ENCODE results near the gene MEI1. TPM values are rescaled to one million over a fixed set of nuclear protein-coding genes. Genes with fewer than 3 reads are reported as not detected.
"Not testable (repeated sequence)": the region's sequence is repeated elsewhere in the genome, so short reads cannot be mapped to it uniquely, and the experiment has no call there.

MEI1 gene
- total RNA-seq, 1 experiment from 2014 or later: 0.18 TPM

- Histone ChIP-seq H3K36me3 (ENCODE audit: control insufficient read depth, insufficient read depth, low read length) (peaks cover 23% of the 10 kb centered on the region; the same call in 1 of the 2 replicates), H3K27me3 (ENCODE audit: control insufficient read depth, insufficient read depth, low read length) (no peaks in the 10 kb centered on the region), H3K4me1 (ENCODE audit: control insufficient read depth, insufficient read depth, low read length) (no peaks in the 10 kb centered on the region; the same call in 1 of the 2 replicates), H3K9me3 (ENCODE audit: control insufficient read depth, insufficient read depth, low read depth, low read length) (no peaks in the 10 kb centered on the region), H3K4me3 (ENCODE audit: low read depth in 2 of 2, low read length in 2 of 2) (no peak overlapping the region), H3K27ac (ENCODE audit: low read length) (no peak overlapping the region)
- intact Hi-C loops (cut with micrococcal nuclease; ENCODE audit: unreplicated experiment): no loop called here
- CTCF ChIA-PET: no interaction called here
- POLR2A ChIA-PET: no interaction called here
- TSS peak; percentile 56 for BruUV-seq (replicated peaks)
- in situ Hi-C loops (cut with HindIII; ENCODE audit: low pct_unique_long_range_greater_than_20kb, low sequenced_read_pairs): no loop called here
- DNase-seq (ENCODE audit: low read depth, low spot score) (no peak), ATAC-seq (no peak)
- TF ChIP-seq REST (IDR thresholded peaks at IDR 0.05; ENCODE audit: insufficient read depth in 1 of 2, low read depth in 2 of 2, low read length in 1 of 2): no peak
- TF ChIP-seq POLR2AphosphoS5 (IDR thresholded peaks at IDR 0.05; ENCODE audit: low read depth, low read length): no peak
- no peak for TF ChIP-seq TCF7L2 (IDR thresholded peaks at IDR 0.05; ENCODE audit: low read depth, low read length)
- TF ChIP-seq SIN3A (IDR thresholded peaks at IDR 0.05; ENCODE audit: borderline replicate concordance, insufficient read depth, low read depth, low read length): no peak
- no peak for TF ChIP-seq CTCF (IDR thresholded peaks at IDR 0.05)
Observed at GRCh38 chr22:41661713-41662112, 37.6 kb upstream of the MEI1 start.

GRCh38 chr22:41663594-41663993 lies 35.7 kb upstream of the MEI1 start:
- H3K36me3 ChIP-seq (ENCODE audit: control insufficient read depth, insufficient read depth, low read length): peaks cover 15% of the 10 kb centered on the region; the same call in 1 of the 2 replicates
- CTCF ChIA-PET; intact Hi-C loops (cut with micrococcal nuclease; ENCODE audit: unreplicated experiment); BruUV-seq (replicated peaks); DNase-seq (ENCODE audit: low read depth, low spot score); in situ Hi-C loops (cut with HindIII; ENCODE audit: low pct_unique_long_range_greater_than_20kb, low sequenced_read_pairs); H3K9me3 ChIP-seq (ENCODE audit: control insufficient read depth, insufficient read depth, low read depth, low read length); ATAC-seq; H3K4me1 ChIP-seq (ENCODE audit: control insufficient read depth, insufficient read depth, low read length); H3K27ac ChIP-seq (ENCODE audit: low read length); POLR2A ChIA-PET; H3K4me3 ChIP-seq (ENCODE audit: low read depth in 2 of 2, low read length in 2 of 2); H3K27me3 ChIP-seq (ENCODE audit: control insufficient read depth, insufficient read depth, low read length): not testable (repeated sequence)

- no peaks in the 10 kb centered on the region for H3K27me3 ChIP-seq (ENCODE audit: control insufficient read depth, insufficient read depth, low read length)
- intact Hi-C loops (cut with micrococcal nuclease; ENCODE audit: unreplicated experiment) (no loop called here), in situ Hi-C loops (cut with HindIII; ENCODE audit: low pct_unique_long_range_greater_than_20kb, low sequenced_read_pairs) (no loop called here)
- ChIA-PET CTCF (interaction anchor here (0.5 kb wide), 1 partner anchor 75 kb away, joined by 5 read pairs; no protein-coding TSS in a partner anchor), POLR2A (no interaction called here)
- H3K4me3 ChIP-seq (ENCODE audit: low read depth in 2 of 2, low read length in 2 of 2): no peak overlapping the region
- DNase-seq (ENCODE audit: low read depth, low spot score): no peak
- no peak for ATAC-seq
- H3K27ac ChIP-seq (ENCODE audit: low read length): no peak overlapping the region
- peaks cover 13% of the 10 kb centered on the region for H3K4me1 ChIP-seq (ENCODE audit: control insufficient read depth, insufficient read depth, low read length)
- peaks cover 15% of the 10 kb centered on the region; the same call in 1 of the 2 replicates for H3K36me3 ChIP-seq (ENCODE audit: control insufficient read depth, insufficient read depth, low read length)
- TF ChIP-seq SIN3A (IDR thresholded peaks at IDR 0.05; ENCODE audit: borderline replicate concordance, insufficient read depth, low read depth, low read length) (no peak), TCF7L2 (IDR thresholded peaks at IDR 0.05; ENCODE audit: low read depth, low read length) (no peak), POLR2AphosphoS5 (IDR thresholded peaks at IDR 0.05; ENCODE audit: low read depth, low read length) (no peak), REST (IDR thresholded peaks at IDR 0.05; ENCODE audit: insufficient read depth in 1 of 2, low read depth in 2 of 2, low read length in 1 of 2) (no peak), CTCF (IDR thresholded peaks at IDR 0.05) (no peak)
- H3K9me3 ChIP-seq (ENCODE audit: control insufficient read depth, insufficient read depth, low read depth, low read length): no peaks in the 10 kb centered on the region
- no TSS peak for BruUV-seq (replicated peaks)
Observed at GRCh38 chr22:41664490-41664889, 34.8 kb upstream of the MEI1 start.

Measured in Panc1 (cell line).